CD8-positive, alpha-beta memory T cell (primary cell): ENCODE results near the gene MED16. TPM values are rescaled to one million over a fixed set of nuclear protein-coding genes. Genes with fewer than 3 reads are reported as not detected.

Experiments used
- CTCF ChIA-PET: fragments of 350-600 bp; sonication (Branson Sonifier 250); formaldehyde crosslinking; loops from one replicate; lab custom pipeline; 2021; ENCODE audit warnings: antibody characterized with exemption; lab: Charles Lee
- POLR2A ChIA-PET: fragments of 350-600 bp; sonication (Branson Sonifier 250); formaldehyde crosslinking; loops from one replicate; lab custom pipeline; 2021; ENCODE audit warnings: antibody characterized with exemption; lab: Charles Lee
- DNase-seq, 5 donors: peaks; one replicate each; pipeline versions ENCODE4 v3.0.0 to v3.0.0-alpha.2; 2020 to 2022; ENCODE audit warnings: mixed read lengths in 1 of 5
- H3K27ac ChIP-seq: one replicate; pipeline ENCODE4 v1.7.0; 2013; ENCODE audit warnings: low read depth, mild to moderate bottlenecking, low read length, moderate library complexity
- H3K27me3 ChIP-seq: 2 replicates; pipeline ENCODE4 v1.7.0; 2013; ENCODE audit warnings: low read length, mild to moderate bottlenecking; ENCODE audit not compliant: insufficient read depth, poor library complexity, severe bottlenecking
- H3K36me3 ChIP-seq: 2 replicates; pipeline ENCODE4 v1.7.0; 2013; ENCODE audit warnings: mild to moderate bottlenecking, low read length, moderate library complexity; ENCODE audit not compliant: insufficient read depth
- H3K4me1 ChIP-seq: 2 replicates; pipeline ENCODE4 v1.7.0; 2013; ENCODE audit warnings: mild to moderate bottlenecking, low read length, moderate library complexity; ENCODE audit not compliant: insufficient read depth
- H3K4me3 ChIP-seq: 2 replicates; pipeline ENCODE4 v1.7.0; 2013; ENCODE audit warnings: mild to moderate bottlenecking, low read length
- H3K9me3 ChIP-seq: 2 replicates; pipeline ENCODE4 v1.7.0; 2013; ENCODE audit warnings: mild to moderate bottlenecking, low read length
- H3K27ac Mint-ChIP-seq, 8 donors: one replicate each; pipeline ENCODE4 v1.8.0; 2020 to 2021; ENCODE audit warnings: mixed read lengths in 8 of 8, mild to moderate bottlenecking in 6 of 8, inconsistent platforms in 3 of 8, moderate library complexity in 3 of 8
- H3K27me3 Mint-ChIP-seq, 2 donors: one replicate each; pipeline ENCODE4 v1.8.0; 2020 to 2021; ENCODE audit warnings: mixed read lengths in 2 of 2, mild to moderate bottlenecking in 1 of 2, moderate library complexity in 1 of 2
- H3K36me3 Mint-ChIP-seq, 3 donors: one replicate each; pipeline ENCODE4 v1.8.0; 2020 to 2021; ENCODE audit warnings: mixed read lengths in 3 of 3, inconsistent platforms in 1 of 3, mild to moderate bottlenecking in 1 of 3
- H3K4me1 Mint-ChIP-seq, 3 donors: one replicate each; pipeline ENCODE4 v1.8.0; 2020 to 2021; ENCODE audit warnings: mixed read lengths in 3 of 3, inconsistent platforms in 1 of 3, mild to moderate bottlenecking in 1 of 3
- H3K4me3 Mint-ChIP-seq, 7 donors: one replicate each; pipeline ENCODE4 v1.8.0; 2020 to 2021; ENCODE audit warnings: mixed read lengths in 7 of 7, mild to moderate bottlenecking in 6 of 7, moderate library complexity in 4 of 7, inconsistent platforms in 2 of 7
- H3K9me3 Mint-ChIP-seq, 5 donors: one replicate each; pipeline ENCODE4 v1.8.0; 2020 to 2022; ENCODE audit warnings: mixed read lengths in 5 of 5, mild to moderate bottlenecking in 3 of 5, moderate library complexity in 2 of 5, inconsistent platforms in 1 of 5
- polyA plus RNA-seq: library from polyadenylated mRNA; unstranded; fragments of 300-500 nt; fragmentation: Illumina TruSeq; gene quantifications from one replicate; pipeline ENCODE4 v1.2.3, GENCODE V29; 2021
- total RNA-seq, 2 experiments: library from RNA; stranded (reverse); gene quantifications; one replicate each; pipeline ENCODE4 v1.2.3, GENCODE V29; 2021

Gene MED16
- total and polyA plus RNA-seq, 3 experiments from 2014 or later, result 57.4 to 109 (median 59.4) TPM

GRCh38 chr19:927351-927779, 34.4 kb upstream of the MED16 start:
- H3K27ac ChIP-seq, result peak overlapping the region; percentile 70

DNA sequence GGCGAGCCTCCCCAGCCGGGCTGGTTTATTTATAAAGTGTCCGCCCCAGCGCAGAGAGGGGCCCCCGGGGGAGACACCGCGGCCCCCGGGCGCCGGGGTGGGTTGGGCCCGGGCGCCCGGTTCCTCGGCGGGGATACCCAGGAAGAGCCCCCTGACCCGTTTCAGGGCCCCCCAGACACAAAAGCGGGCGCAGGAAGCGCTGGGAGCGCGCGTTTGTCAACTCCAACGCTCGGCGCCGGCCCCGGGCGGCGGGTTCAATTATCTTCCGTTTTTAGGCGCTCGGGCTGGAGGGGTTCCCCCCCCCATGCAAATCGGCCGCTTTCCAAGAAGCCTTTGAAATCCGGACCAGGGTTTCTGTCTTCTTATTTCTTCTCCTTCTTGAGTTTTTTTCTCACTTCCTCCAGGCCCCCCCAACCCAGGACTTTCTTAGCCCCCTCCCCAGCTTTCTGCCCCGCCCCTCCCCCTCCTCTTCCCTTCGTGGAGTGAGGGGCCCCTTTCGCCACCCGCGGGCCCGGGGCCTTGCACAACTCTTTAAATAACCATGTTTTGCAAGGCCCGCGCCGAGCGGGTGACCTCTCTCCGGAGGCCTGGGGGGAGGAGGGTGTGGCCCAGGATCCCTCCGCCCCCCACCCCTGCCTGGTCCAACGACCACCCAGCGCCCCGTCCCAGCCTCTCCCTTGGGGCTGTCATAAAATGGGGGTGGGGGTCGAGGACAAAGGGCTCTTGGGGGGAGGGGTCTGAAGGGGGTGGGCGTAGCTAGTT, 33.8 kb upstream of the MED16 start:
- H3K27ac Mint-ChIP-seq, result peak overlapping the region in 1 of 8 donors; percentile 91

More at GRCh38 chr19:927351-927779, 34.4 kb upstream of the MED16 start:
- Histone ChIP-seq H3K36me3 (no peaks in the 10 kb centered on the region), H3K4me1 (peaks cover 16% of the 10 kb centered on the region), H3K27me3 (no peaks in the 10 kb centered on the region), H3K4me3 (no peak overlapping the region), H3K9me3 (no peaks in the 10 kb centered on the region)
- H3K27me3 Mint-ChIP-seq, result no peaks in the 10 kb centered on the region
- H3K4me3 Mint-ChIP-seq, result peak overlapping the region in 6 of 7 donors; percentile 11 to 84 (median 47)
- H3K27ac Mint-ChIP-seq, result no peak overlapping the region
- no peak for DNase-seq
- peaks cover 4 to 27% (median 8%) of the 10 kb centered on the region in 3 donors for H3K4me1 Mint-ChIP-seq
- no peaks in the 10 kb centered on the region for H3K9me3 Mint-ChIP-seq
- ChIA-PET POLR2A (no interaction called here), CTCF (interaction anchor here (1.0 to 1.1 kb wide), 2 partner anchors 56 to 131 kb away, joined by 3 read pairs; no protein-coding TSS in a partner anchor)
- peaks cover 0 to 3% (median 0%) of the 10 kb centered on the region in 3 donors for H3K36me3 Mint-ChIP-seq

DNA sequence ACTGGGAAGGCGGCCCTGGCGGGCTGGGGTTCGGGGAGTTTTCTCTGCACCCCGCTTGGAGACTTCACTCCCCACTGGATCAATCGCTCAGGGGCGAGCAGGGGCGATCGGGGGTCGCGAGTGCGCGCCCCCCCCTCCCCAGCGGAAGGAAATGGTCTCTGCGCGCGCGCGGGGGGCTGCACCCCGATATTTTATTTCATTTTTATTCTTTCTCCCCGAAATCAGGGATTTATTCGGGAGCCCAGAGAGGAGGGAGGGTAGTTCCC, 33.3 kb upstream of the MED16 start:
- Mint-ChIP-seq H3K4me3 (peak overlapping the region; percentile 62 to 91 (median 73)), H3K27me3 (no peaks in the 10 kb centered on the region), H3K36me3 (peaks cover 0 to 3% (median 0%) of the 10 kb centered on the region in 3 donors), H3K27ac (peak overlapping the region in 1 of 8 donors; percentile 24), H3K9me3 (no peaks in the 10 kb centered on the region), H3K4me1 (peaks cover 4 to 29% (median 12%) of the 10 kb centered on the region in 3 donors)
- H3K9me3 ChIP-seq, result no peaks in the 10 kb centered on the region
- CTCF ChIA-PET, result interaction anchor here (1.0 kb wide), 1 partner anchor 132 kb away, joined by 3 read pairs; no protein-coding TSS in a partner anchor
- H3K4me1 ChIP-seq, result peaks cover 13% of the 10 kb centered on the region
- H3K27me3 ChIP-seq, result no peaks in the 10 kb centered on the region
- POLR2A ChIA-PET, result interaction anchor here (0.6 kb wide), 1 partner anchor 99 kb away, joined by 4 read pairs; no protein-coding TSS in a partner anchor
- peak overlapping the region; percentile 47 for H3K4me3 ChIP-seq
- H3K27ac ChIP-seq, result peak overlapping the region; percentile 70
- H3K36me3 ChIP-seq, result no peaks in the 10 kb centered on the region
- no peak for DNase-seq

More for the DNA sequence above, 33.8 kb upstream of the MED16 start:
- H3K4me3 ChIP-seq, result peak overlapping the region; percentile 47
- Mint-ChIP-seq H3K4me1 (peaks cover 3 to 25% (median 8%) of the 10 kb centered on the region in 3 donors), H3K9me3 (no peaks in the 10 kb centered on the region), H3K27me3 (no peaks in the 10 kb centered on the region), H3K36me3 (peaks cover 0 to 3% (median 0%) of the 10 kb centered on the region in 3 donors), H3K4me3 (peak overlapping the region; percentile 73 to 91 (median 81))
- no peaks in the 10 kb centered on the region for H3K27me3 ChIP-seq
- DNase-seq, result no peak
- H3K9me3 ChIP-seq, result no peaks in the 10 kb centered on the region
- POLR2A ChIA-PET, result interaction anchor here (0.6 kb wide), 1 partner anchor 99 kb away, joined by 4 read pairs; no protein-coding TSS in a partner anchor
- H3K4me1 ChIP-seq, result peaks cover 11% of the 10 kb centered on the region
- CTCF ChIA-PET, result interaction anchor here (1.0 kb wide), 1 partner anchor 131 kb away, joined by 3 read pairs; no protein-coding TSS in a partner anchor
- H3K27ac ChIP-seq, result peak overlapping the region; percentile 70
- no peaks in the 10 kb centered on the region for H3K36me3 ChIP-seq

GRCh38 chr19:925526-926322, 32.7 kb upstream of the MED16 start, which contains the start of gene ARID3A:
ARID3A (plus strand) TSS chr19:926035; CDS start chr19:929529, 3,494 bp downstream.
- no peaks in the 10 kb centered on the region for H3K27me3 ChIP-seq
- no peaks in the 10 kb centered on the region for H3K9me3 ChIP-seq
- Mint-ChIP-seq H3K9me3 (no peaks in the 10 kb centered on the region), H3K4me1 (peaks cover 4 to 30% (median 15%) of the 10 kb centered on the region in 3 donors), H3K27ac (peak within 1 kb of the TSS in 7 of 8 donors; percentile 21 to 91 (median 76)), H3K36me3 (peaks cover 0 to 3% (median 0%) of the 10 kb centered on the region in 3 donors), H3K27me3 (no peaks in the 10 kb centered on the region), H3K4me3 (peak within 1 kb of the TSS; percentile 76 to 92 (median 83))
- H3K4me1 ChIP-seq, result peaks cover 18% of the 10 kb centered on the region
- DNase-seq, result peak; percentile 60 to 82 (median 74)
- peak within 1 kb of the TSS; percentile 84 for H3K4me3 ChIP-seq
- POLR2A ChIA-PET, result no interaction called here
- H3K27ac ChIP-seq, result peak within 1 kb of the TSS; percentile 74
- CTCF ChIA-PET, result interaction anchor here (7.0 kb wide), 1 partner anchor 58 kb away, joined by 116 read pairs; the partner anchor contains the start of gene WDR18
- H3K36me3 ChIP-seq, result no peaks in the 10 kb centered on the region

DNA sequence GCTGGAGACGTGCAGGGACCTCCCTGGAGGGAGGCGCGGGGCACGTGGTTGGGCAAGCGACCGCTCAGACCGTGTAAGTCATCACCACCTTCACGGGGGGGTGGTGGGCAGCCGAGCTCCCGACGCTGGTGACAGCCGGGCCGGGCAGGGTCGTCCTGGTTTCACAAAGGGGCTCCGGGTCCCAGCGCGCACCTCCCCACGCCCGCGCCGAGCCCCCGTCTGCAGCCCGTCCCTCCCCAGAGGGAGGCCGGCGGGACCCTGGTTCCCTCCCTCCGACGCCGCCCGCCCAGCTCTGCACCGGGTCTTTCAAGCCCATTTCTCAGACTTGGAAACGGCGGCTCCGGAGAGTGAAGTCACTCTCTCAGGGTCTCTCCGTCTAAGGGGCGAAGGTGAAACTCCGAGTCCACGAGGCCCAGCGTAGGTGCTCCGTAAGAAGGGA, 32.1 kb upstream of the MED16 start:
- Mint-ChIP-seq H3K27me3 (no peaks in the 10 kb centered on the region), H3K36me3 (peaks cover 0 to 4% (median 0%) of the 10 kb centered on the region in 3 donors), H3K9me3 (no peaks in the 10 kb centered on the region), H3K27ac (peak overlapping the region in 7 of 8 donors; percentile 21 to 80 (median 76)), H3K4me3 (peak overlapping the region; percentile 76 to 92 (median 77)), H3K4me1 (peaks cover 4 to 32% (median 17%) of the 10 kb centered on the region in 3 donors)
- Histone ChIP-seq H3K27me3 (no peaks in the 10 kb centered on the region), H3K27ac (peak overlapping the region; percentile 74), H3K9me3 (no peaks in the 10 kb centered on the region), H3K4me1 (peaks cover 21% of the 10 kb centered on the region), H3K4me3 (peak overlapping the region; percentile 84), H3K36me3 (no peaks in the 10 kb centered on the region)
- ChIA-PET CTCF (interaction anchor here (0.6 to 9.6 kb wide), 6 partner anchors 58 to 155 kb away, joined by 3 to 116 read pairs (median 16); partner anchors contain the start of gene WDR18), POLR2A (interaction anchor here (1.0 kb wide), 1 partner anchor 64 kb away, joined by 4 read pairs; no protein-coding TSS in a partner anchor)
- DNase-seq, result peak in 1 of 5 donors; percentile 71

DNA sequence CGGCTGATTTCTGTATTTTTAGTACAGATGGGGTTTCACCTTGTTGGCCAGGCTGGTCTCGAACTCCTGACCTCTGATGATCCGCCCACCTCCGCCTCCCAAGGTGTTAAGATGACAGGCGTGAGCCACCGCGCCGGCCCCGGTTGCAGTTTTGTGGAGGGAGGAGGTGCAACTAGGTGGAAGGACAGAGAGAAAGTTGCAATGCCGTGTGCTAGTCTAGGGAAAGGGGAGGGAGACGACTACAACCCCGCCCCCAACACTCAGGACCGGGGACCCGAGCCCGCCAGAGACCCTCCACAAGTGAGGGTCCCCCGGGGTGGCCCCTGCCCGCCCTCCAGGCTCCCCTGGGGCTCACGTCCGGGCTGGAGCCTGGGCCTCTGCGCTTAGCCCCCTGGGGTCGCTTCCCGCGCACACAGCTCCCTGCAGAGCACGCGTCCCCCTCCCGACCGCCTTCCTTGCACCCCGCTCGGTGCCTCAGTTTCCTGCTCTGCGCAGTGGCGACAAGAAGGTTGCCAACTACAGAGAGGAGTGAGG, 31.6 kb upstream of the MED16 start:
- Mint-ChIP-seq H3K9me3 (no peaks in the 10 kb centered on the region), H3K4me1 (peaks cover 4 to 34% (median 17%) of the 10 kb centered on the region in 3 donors), H3K27ac (peak overlapping the region in 2 of 8 donors; percentile 78 to 81), H3K36me3 (peaks cover 0 to 1% (median 0%) of the 10 kb centered on the region in 3 donors), H3K4me3 (peak overlapping the region; percentile 75 to 92 (median 79)), H3K27me3 (no peaks in the 10 kb centered on the region)
- POLR2A ChIA-PET, result interaction anchor here (1.0 kb wide), 1 partner anchor 63 kb away, joined by 4 read pairs; no protein-coding TSS in a partner anchor
- Histone ChIP-seq H3K4me3 (peak overlapping the region; percentile 84), H3K27me3 (no peaks in the 10 kb centered on the region), H3K36me3 (no peaks in the 10 kb centered on the region), H3K27ac (peak overlapping the region; percentile 74), H3K4me1 (peaks cover 21% of the 10 kb centered on the region), H3K9me3 (no peaks in the 10 kb centered on the region)
- DNase-seq, result no peak
- CTCF ChIA-PET, result interaction anchor here (0.6 to 9.6 kb wide), 6 partner anchors 59 to 155 kb away, joined by 3 to 116 read pairs (median 16); partner anchors contain the start of gene WDR18
